HCT116 (cell line): ENCODE data around the gene UBTD1. TPM values are rescaled to one million over a fixed set of nuclear protein-coding genes. Genes with fewer than 3 reads are reported as not detected.

Experiments used
- ATAC-seq: fragments of 200-7000 bp; cut with Tn5 transposase; 2 replicates; pipeline ENCODE4 v1.9.1; 2020; ENCODE audit warnings: mild to moderate bottlenecking, moderate library complexity
- BruUV-seq: library from RNA; stranded (reverse); fragments of 400-500 nt; replicated peaks from 2 replicates; lab custom pipeline; 2021; lab: Mats Ljungman, UMichigan
- CTCF ChIA-PET: fragments of 300-600 bp; sonication (Branson Sonifier 250); formaldehyde crosslinking; loops from one replicate; lab custom pipeline; 2021; ENCODE audit warnings: antibody characterized with exemption; lab: Charles Lee
- POLR2A ChIA-PET: fragments of 300-600, 350-600 bp; sonication (Branson Sonifier 250); formaldehyde crosslinking; loops from one replicate; lab custom pipeline; 2021; ENCODE audit warnings: antibody characterized with exemption; lab: Charles Lee
- RAD21 ChIA-PET, 2 experiments: fragments of 300-600 bp; sonication (Branson Sonifier 250); formaldehyde crosslinking; loops; one replicate each; lab custom pipeline; 2023; ENCODE audit warnings: low total read pairs in 2 of 2; ENCODE audit not compliant: uncharacterized antibody in 2 of 2, unreplicated experiment in 2 of 2, low non-redundant PET in 1 of 2; lab: Charles Lee
- DNase-seq: peaks from one replicate; pipeline ENCODE4 v3.0.0-alpha.2; 2010; ENCODE audit warnings: low read depth, low spot score
- H2AFZ ChIP-seq: fragments of 200-600 bp; shearing (Covaris generic), sonication (generic); 2 replicates; pipeline ENCODE4 v1.6.1; 2017; ENCODE audit warnings: low read depth, mixed run types, mixed read lengths, antibody characterized with exemption, low read length; ENCODE audit not compliant: poor library complexity, severe bottlenecking
- H3K27ac ChIP-seq: 2 replicates; pipeline ENCODE4 v1.5.1; 2012; ENCODE audit warnings: low read depth, low read length
- H3K27me3 ChIP-seq: fragments of 200-600 bp; sonication (generic); 2 replicates; pipeline ENCODE4 v1.6.1; 2016; ENCODE audit warnings: mixed run types, low read length, mixed read lengths; ENCODE audit not compliant: insufficient read depth
- H3K36me3 ChIP-seq, 2 experiments: fragments of 200-500 bp in 1 of 2; fragments of 200-600 bp in 1 of 2; sonication (Bioruptor generic) in 1 of 2; sonication (generic) in 1 of 2; 2 replicates each; pipeline versions ENCODE4 v1.5.1 to v1.6.1; 2014 to 2016; ENCODE audit warnings: low read length in 2 of 2, inconsistent platforms in 1 of 2, mixed read lengths in 1 of 2, mixed run types in 1 of 2; ENCODE audit not compliant: insufficient read depth in 2 of 2, control insufficient read depth in 1 of 2
- H3K4me1 ChIP-seq, 2 experiments: fragments of 200-600 bp in 1 of 2; sonication (generic) in 1 of 2; 2 replicates each; pipeline versions ENCODE4 v1.5.1 to v1.6.1; 2012 to 2017; ENCODE audit warnings: low read length in 2 of 2, inconsistent platforms in 1 of 2, mild to moderate bottlenecking in 1 of 2, mixed read lengths in 1 of 2, mixed run types in 1 of 2, moderate library complexity in 1 of 2; ENCODE audit not compliant: insufficient read depth in 2 of 2, control insufficient read depth in 1 of 2
- H3K4me2 ChIP-seq: fragments of 200-600 bp; sonication (generic); 2 replicates; pipeline ENCODE4 v1.6.1; 2017; ENCODE audit warnings: mixed run types, low read length, mixed read lengths
- H3K4me3 ChIP-seq, 2 experiments: fragments of 200-600 bp in 1 of 2; sonication (generic) in 1 of 2; replicated peaks in 1 of 2; 2 replicates each; pipeline ENCODE4 v1.5.1; 2011 to 2016; ENCODE audit warnings: low read length in 2 of 2, control low read depth in 1 of 2, low read depth in 1 of 2, mild to moderate bottlenecking in 1 of 2, mixed read lengths in 1 of 2, mixed run types in 1 of 2
- H3K79me2 ChIP-seq: fragments of 200-600 bp; sonication (generic); 2 replicates; pipeline ENCODE4 v1.6.1; 2017; ENCODE audit warnings: mild to moderate bottlenecking, mixed run types, low read length, moderate library complexity, mixed read lengths; ENCODE audit not compliant: insufficient read depth
- H3K9ac ChIP-seq: fragments of 200-600 bp; sonication (generic); 2 replicates; pipeline ENCODE4 v1.6.1; 2016; ENCODE audit warnings: low read length, mixed read lengths
- H3K9me2 ChIP-seq: fragments of 200-600 bp; sonication (generic), shearing (Covaris generic); 2 replicates; pipeline ENCODE4 v1.6.1; 2017; ENCODE audit warnings: mixed run types, mild to moderate bottlenecking, moderate library complexity; ENCODE audit not compliant: insufficient read depth
- H3K9me3 ChIP-seq, 2 experiments: fragments of 200-500 bp in 1 of 2; fragments of 200-600 bp in 1 of 2; sonication (Bioruptor generic) in 1 of 2; sonication (generic) in 1 of 2; 2 replicates each; pipeline ENCODE4 v1.6.1; 2014 to 2017; ENCODE audit warnings: low read length in 2 of 2, mixed read lengths in 2 of 2, inconsistent platforms in 1 of 2, low read depth in 1 of 2, mild to moderate bottlenecking in 1 of 2, mixed run types in 1 of 2, moderate library complexity in 1 of 2; ENCODE audit not compliant: control insufficient read depth in 1 of 2, insufficient read depth in 1 of 2
- H4K20me1 ChIP-seq: fragments of 200-600 bp; sonication (generic), shearing (Covaris generic); 2 replicates; pipeline ENCODE4 v1.6.1; 2017; ENCODE audit warnings: mixed run types, mild to moderate bottlenecking, moderate library complexity; ENCODE audit not compliant: insufficient read depth
- EGR1 ChIP-seq: IDR thresholded peaks from 2 replicates; pipeline ENCODE4 v1.6.1; 2012; ENCODE audit warnings: low read depth
- EZH2phosphoT487 ChIP-seq: fragments of 200-600 bp; IDR thresholded peaks from 2 replicates; pipeline ENCODE4 v1.6.1; 2018; ENCODE audit warnings: antibody characterized with exemption, borderline replicate concordance
- POLR2A ChIP-seq: IDR thresholded peaks from 2 replicates; pipeline ENCODE4 v1.7.0; 2011; ENCODE audit warnings: borderline replicate concordance; ENCODE audit not compliant: insufficient read depth, insufficient read length; ENCODE audit errors: extremely low read depth
- POLR2AphosphoS5 ChIP-seq: IDR thresholded peaks from 2 replicates; pipeline ENCODE4 v1.6.1; 2011; ENCODE audit warnings: mild to moderate bottlenecking, low read depth, low read length, moderate library complexity
- RAD21 ChIP-seq: IDR thresholded peaks from 2 replicates; pipeline ENCODE4 v1.6.1; 2012; ENCODE audit warnings: low read depth, mild to moderate bottlenecking
- SP1 ChIP-seq: IDR thresholded peaks from 2 replicates; pipeline ENCODE4 v1.6.1; 2012; ENCODE audit warnings: low read depth
- SRF ChIP-seq: IDR thresholded peaks from 2 replicates; pipeline ENCODE4 v1.6.1; 2012; ENCODE audit warnings: low read depth
- TCF7L2 ChIP-seq: IDR thresholded peaks from 2 replicates; pipeline ENCODE4 v1.7.0; 2011; ENCODE audit warnings: borderline replicate concordance, inconsistent platforms; ENCODE audit not compliant: insufficient read depth, insufficient read length; ENCODE audit errors: extremely low read depth
- intact Hi-C: fragments of 100-400 bp; cut with micrococcal nuclease; formaldehyde crosslinking; loops from 2 replicates; pipeline ENCODE4 v1.10.0; 2022
- total RNA-seq: library from RNA; stranded (reverse); gene quantifications from one replicate; pipeline ENCODE4 v1.2.1, GENCODE V29; 2021; ENCODE audit not compliant: unreplicated experiment
- TF ChIP-seq, protein P1 (sequence below): IDR thresholded peaks from 2 replicates; pipeline ENCODE4 v1.6.1; 2012
- TF ChIP-seq, protein P2 (sequence below): IDR thresholded peaks from 2 replicates; pipeline ENCODE4 v1.6.1; 2011; ENCODE audit warnings: mild to moderate bottlenecking, low read length, moderate library complexity; ENCODE audit not compliant: insufficient replicate concordance; ENCODE audit errors: extremely low read depth

Gene UBTD1
- total RNA-seq, 1 experiment from 2014 or later: 12.8 TPM

DNA sequence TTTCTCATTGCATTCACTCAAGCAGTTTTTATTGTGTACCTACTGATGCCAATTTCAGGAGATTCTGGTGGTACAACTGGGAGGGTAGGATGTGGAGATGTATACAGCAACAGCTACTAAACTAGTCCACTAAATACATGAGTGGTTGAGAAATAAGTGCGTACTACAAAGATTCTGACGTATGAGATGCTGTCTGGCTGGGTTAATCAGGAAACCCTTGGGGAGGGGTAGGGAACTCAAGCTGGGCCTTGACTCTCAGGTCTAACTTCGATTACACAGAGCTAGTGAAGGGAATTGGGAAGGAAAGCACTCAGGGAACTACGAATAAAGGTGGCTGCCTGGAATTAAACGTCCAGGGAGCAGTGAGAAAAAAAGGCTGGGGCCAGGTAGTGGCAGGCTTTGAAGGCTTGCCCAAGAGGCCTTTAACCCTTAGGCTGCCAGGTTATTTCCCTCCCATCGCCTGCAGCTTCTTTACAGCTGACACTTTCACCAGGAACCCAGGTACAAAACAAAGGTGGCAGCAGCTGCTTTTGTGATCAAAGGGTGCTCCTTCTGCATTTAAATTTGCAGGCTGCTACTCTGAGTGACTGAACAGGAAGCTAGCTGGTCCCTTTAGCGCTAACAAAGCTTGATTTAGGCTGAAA lies 3.7 kb upstream of the UBTD1 start:
- Histone ChIP-seq H3K4me1 (peaks cover 5 to 12% of the 10 kb centered on the region in 2 experiments; a peak in 3 of 4 replicates), H3K27me3 (no peaks in the 10 kb centered on the region), H3K4me2 (no peak overlapping the region), H3K4me3 (no peak overlapping the region), H4K20me1 (no peaks in the 10 kb centered on the region), H3K36me3 (no peaks in the 10 kb centered on the region; a peak in 1 of 4 replicates), H2AFZ (no peak overlapping the region), H3K9me3 (no peaks in the 10 kb centered on the region), H3K9ac (no peak overlapping the region), H3K9me2 (no peaks in the 10 kb centered on the region), H3K27ac (no peak overlapping the region), H3K79me2 (peaks cover 79% of the 10 kb centered on the region)
- ChIA-PET CTCF (no interaction called here), RAD21 (no interaction called here), POLR2A (no interaction called here)
- intact Hi-C loops: loop anchor here (5.0 kb wide), 1 partner anchor 48 kb away; the partner anchor contains the start of genes EXOSC1 and ZDHHC16
- DNase-seq (no peak), ATAC-seq (no peak)
- BruUV-seq: TSS peak; percentile 1
- TF ChIP-seq EGR1 (no peak), SRF (no peak), RAD21 (no peak), POLR2AphosphoS5 (no peak), SP1 (no peak), TCF7L2 (no peak), POLR2A (no peak), EZH2phosphoT487 (no peak)
- TF ChIP-seq, protein P1, sequence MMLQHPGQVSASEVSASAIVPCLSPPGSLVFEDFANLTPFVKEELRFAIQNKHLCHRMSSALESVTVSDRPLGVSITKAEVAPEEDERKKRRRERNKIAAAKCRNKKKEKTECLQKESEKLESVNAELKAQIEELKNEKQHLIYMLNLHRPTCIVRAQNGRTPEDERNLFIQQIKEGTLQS: no peak
- TF ChIP-seq, protein P2, sequence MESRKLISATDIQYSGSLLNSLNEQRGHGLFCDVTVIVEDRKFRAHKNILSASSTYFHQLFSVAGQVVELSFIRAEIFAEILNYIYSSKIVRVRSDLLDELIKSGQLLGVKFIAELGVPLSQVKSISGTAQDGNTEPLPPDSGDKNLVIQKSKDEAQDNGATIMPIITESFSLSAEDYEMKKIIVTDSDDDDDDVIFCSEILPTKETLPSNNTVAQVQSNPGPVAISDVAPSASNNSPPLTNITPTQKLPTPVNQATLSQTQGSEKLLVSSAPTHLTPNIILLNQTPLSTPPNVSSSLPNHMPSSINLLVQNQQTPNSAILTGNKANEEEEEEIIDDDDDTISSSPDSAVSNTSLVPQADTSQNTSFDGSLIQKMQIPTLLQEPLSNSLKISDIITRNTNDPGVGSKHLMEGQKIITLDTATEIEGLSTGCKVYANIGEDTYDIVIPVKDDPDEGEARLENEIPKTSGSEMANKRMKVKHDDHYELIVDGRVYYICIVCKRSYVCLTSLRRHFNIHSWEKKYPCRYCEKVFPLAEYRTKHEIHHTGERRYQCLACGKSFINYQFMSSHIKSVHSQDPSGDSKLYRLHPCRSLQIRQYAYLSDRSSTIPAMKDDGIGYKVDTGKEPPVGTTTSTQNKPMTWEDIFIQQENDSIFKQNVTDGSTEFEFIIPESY: no peak
